PC-3 (cell line): Measurements from ENCODE around the gene EFCAB9. TPM values are rescaled to one million over a fixed set of nuclear protein-coding genes. Genes with fewer than 3 reads are reported as not detected.

Experiments
- ATAC-seq: fragments of 200-7000 bp; cut with Tn5 transposase; 2 replicates; pipeline ENCODE4 v1.9.1; 2020; ENCODE audit warnings: mild to moderate bottlenecking, moderate library complexity
- BruUV-seq: library from RNA; stranded (reverse); fragments of 400-500 nt; replicated peaks from 2 replicates; lab custom pipeline; 2021; lab: Mats Ljungman, UMichigan
- CTCF ChIA-PET: fragments of 300-600 bp; sonication (Branson Sonifier 250); formaldehyde crosslinking; loops from one replicate; lab custom pipeline; 2022; ENCODE audit warnings: antibody characterized with exemption; lab: Charles Lee
- POLR2A ChIA-PET: fragments of 300-600 bp; sonication (Branson Sonifier 250); formaldehyde crosslinking; loops from one replicate; lab custom pipeline; 2022; ENCODE audit warnings: antibody characterized with exemption; ENCODE audit not compliant: unreplicated experiment; lab: Charles Lee
- DNase-seq: peaks from one replicate; pipeline ENCODE4 v3.0.0-alpha.2; 2015
- H2AFZ ChIP-seq: fragments of 300-600 bp; sonication (generic); 2 replicates; pipeline ENCODE4 v1.6.0; 2016; ENCODE audit warnings: antibody characterized with exemption, low read length
- H3F3A ChIP-seq: fragments of 300-600 bp; sonication (generic); one replicate; pipeline ENCODE4 v1.6.0; 2017; ENCODE audit warnings: antibody characterized with exemption, low read length, control low read depth, mild to moderate bottlenecking; ENCODE audit not compliant: unreplicated experiment
- H3K27ac ChIP-seq: fragments of 300-600 bp; sonication (generic); 2 replicates; pipeline ENCODE4 v1.5.1; 2016; ENCODE audit warnings: mild to moderate bottlenecking, low read length
- H3K27me3 ChIP-seq: fragments of 300-600 bp; sonication (generic); 2 replicates; pipeline ENCODE4 v1.6.1; 2016; ENCODE audit warnings: low read length, mixed read lengths
- H3K36me3 ChIP-seq: fragments of 300-600 bp; sonication (generic); 2 replicates; pipeline ENCODE4 v1.6.1; 2016; ENCODE audit warnings: low read depth, mixed run types, low read length, mixed read lengths
- H3K4me1 ChIP-seq: fragments of 300-600 bp; sonication (generic); 2 replicates; pipeline ENCODE4 v1.5.1; 2016; ENCODE audit warnings: low read length; ENCODE audit not compliant: insufficient read depth
- H3K4me2 ChIP-seq: fragments of 300-600 bp; sonication (generic); 2 replicates; pipeline ENCODE4 v1.6.0; 2016; ENCODE audit warnings: low read length
- H3K4me3 ChIP-seq: fragments of 300-600 bp; sonication (generic); 2 replicates; pipeline ENCODE4 v1.5.1; 2016; ENCODE audit warnings: mild to moderate bottlenecking, low read length, mixed read lengths
- H3K79me2 ChIP-seq: fragments of 300-600 bp; sonication (generic); 2 replicates; pipeline ENCODE4 v1.6.1; 2017; ENCODE audit warnings: low read length, mixed read lengths
- H3K9ac ChIP-seq: fragments of 300-600 bp; sonication (generic); 2 replicates; pipeline ENCODE4 v1.6.0; 2016; ENCODE audit warnings: mild to moderate bottlenecking, low read length
- H3K9me2 ChIP-seq: fragments of 300-600 bp; sonication (generic); replicated peaks from 2 replicates; pipeline ENCODE4 v1.6.1; 2016; ENCODE audit warnings: mixed run types, low read length, mixed read lengths
- H3K9me3 ChIP-seq: fragments of 300-600 bp; sonication (generic); 2 replicates; pipeline ENCODE4 v1.6.1; 2016; ENCODE audit warnings: low read length, mixed read lengths
- H4K20me1 ChIP-seq: fragments of 300-600 bp; sonication (generic); 2 replicates; pipeline ENCODE4 v1.6.1; 2016; ENCODE audit warnings: low read length, mixed read lengths
- EZH2 ChIP-seq: fragments of 300-600 bp; sonication (generic); IDR thresholded peaks from one replicate; pipeline ENCODE4 v1.6.1; 2017; ENCODE audit warnings: antibody characterized with exemption, mild to moderate bottlenecking, low read length; ENCODE audit not compliant: unreplicated experiment
- EZH2phosphoT487 ChIP-seq: fragments of 300-600 bp; sonication (generic); IDR thresholded peaks from 2 replicates; pipeline ENCODE4 v1.6.1; 2018; ENCODE audit warnings: mild to moderate bottlenecking, antibody characterized with exemption, low read length, borderline replicate concordance
- intact Hi-C: fragments of 100-400 bp; cut with micrococcal nuclease; formaldehyde crosslinking; loops from 2 replicates; pipeline ENCODE4 v1.9.0; 2023
- total RNA-seq: library from RNA; depleted of rRNA; stranded (reverse); fragments of >200 nt; gene quantifications from 2 replicates; pipeline ENCODE4 v1.2.3, GENCODE V29; 2014
- TF ChIP-seq, protein P1 (sequence below): fragments of 300-600 bp; sonication (generic); conservative IDR thresholded peaks from 2 replicates; pipeline ENCODE4 v1.5.1; 2017; ENCODE audit warnings: antibody characterized with exemption, low read depth, mild to moderate bottlenecking, low read length

EFCAB9 gene
- total RNA-seq, 1 experiment from 2014 or later, result not detected

DNA sequence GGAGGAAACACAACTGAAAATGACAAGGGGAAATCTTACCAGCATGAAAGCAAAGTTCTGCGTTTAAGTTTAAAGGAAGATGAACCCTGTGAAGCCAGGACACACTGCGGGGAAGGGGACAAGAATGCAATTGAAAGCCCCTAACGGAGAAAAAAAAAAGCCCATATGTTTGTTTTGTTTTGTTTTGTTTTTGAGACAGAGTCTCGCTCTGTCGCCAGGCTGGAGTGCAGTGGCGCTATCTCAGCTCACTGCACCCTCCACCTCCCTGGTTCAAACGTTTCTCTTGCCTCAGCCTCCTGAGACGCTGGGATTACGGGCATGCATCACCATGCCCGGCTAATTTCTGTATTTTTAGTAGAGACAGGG is 8.9 kb upstream of the EFCAB9 start:
- Histone ChIP-seq H3K27ac (no peak overlapping the region), H3K79me2 (peaks cover 71% of the 10 kb centered on the region), H3K4me1 (peaks cover 20% of the 10 kb centered on the region), H3K4me3 (no peak overlapping the region; the same call in 1 of the 2 replicates), H3K9ac (no peak overlapping the region), H3K9me2 (no peaks in the 10 kb centered on the region), H2AFZ (no peak overlapping the region), H4K20me1 (0 out of 2 replicates have a peak, but pooled peaks cover 4% of the 10 kb centered on the region), H3F3A (no peaks in the 10 kb centered on the region), H3K9me3 (no peaks in the 10 kb centered on the region), H3K27me3 (no peaks in the 10 kb centered on the region), H3K36me3 (no peaks in the 10 kb centered on the region), H3K4me2 (peak overlapping the region; percentile 87)
- CTCF ChIA-PET, result no interaction called here
- DNase-seq, result no peak
- TF ChIP-seq EZH2, result no peak
- TF ChIP-seq, protein P1, sequence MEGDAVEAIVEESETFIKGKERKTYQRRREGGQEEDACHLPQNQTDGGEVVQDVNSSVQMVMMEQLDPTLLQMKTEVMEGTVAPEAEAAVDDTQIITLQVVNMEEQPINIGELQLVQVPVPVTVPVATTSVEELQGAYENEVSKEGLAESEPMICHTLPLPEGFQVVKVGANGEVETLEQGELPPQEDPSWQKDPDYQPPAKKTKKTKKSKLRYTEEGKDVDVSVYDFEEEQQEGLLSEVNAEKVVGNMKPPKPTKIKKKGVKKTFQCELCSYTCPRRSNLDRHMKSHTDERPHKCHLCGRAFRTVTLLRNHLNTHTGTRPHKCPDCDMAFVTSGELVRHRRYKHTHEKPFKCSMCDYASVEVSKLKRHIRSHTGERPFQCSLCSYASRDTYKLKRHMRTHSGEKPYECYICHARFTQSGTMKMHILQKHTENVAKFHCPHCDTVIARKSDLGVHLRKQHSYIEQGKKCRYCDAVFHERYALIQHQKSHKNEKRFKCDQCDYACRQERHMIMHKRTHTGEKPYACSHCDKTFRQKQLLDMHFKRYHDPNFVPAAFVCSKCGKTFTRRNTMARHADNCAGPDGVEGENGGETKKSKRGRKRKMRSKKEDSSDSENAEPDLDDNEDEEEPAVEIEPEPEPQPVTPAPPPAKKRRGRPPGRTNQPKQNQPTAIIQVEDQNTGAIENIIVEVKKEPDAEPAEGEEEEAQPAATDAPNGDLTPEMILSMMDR, result no peak
- no peak for TF ChIP-seq EZH2phosphoT487
- POLR2A ChIA-PET, result interaction anchor here (0.6 kb wide), 1 partner anchor 282 kb away, joined by 3 read pairs; no protein-coding TSS in a partner anchor
- no TSS peak for BruUV-seq
- no peak for ATAC-seq
- intact Hi-C loops, result loop anchor here (10.0 kb wide), 1 partner anchor 270 kb away; no protein-coding TSS in a partner anchor

DNA sequence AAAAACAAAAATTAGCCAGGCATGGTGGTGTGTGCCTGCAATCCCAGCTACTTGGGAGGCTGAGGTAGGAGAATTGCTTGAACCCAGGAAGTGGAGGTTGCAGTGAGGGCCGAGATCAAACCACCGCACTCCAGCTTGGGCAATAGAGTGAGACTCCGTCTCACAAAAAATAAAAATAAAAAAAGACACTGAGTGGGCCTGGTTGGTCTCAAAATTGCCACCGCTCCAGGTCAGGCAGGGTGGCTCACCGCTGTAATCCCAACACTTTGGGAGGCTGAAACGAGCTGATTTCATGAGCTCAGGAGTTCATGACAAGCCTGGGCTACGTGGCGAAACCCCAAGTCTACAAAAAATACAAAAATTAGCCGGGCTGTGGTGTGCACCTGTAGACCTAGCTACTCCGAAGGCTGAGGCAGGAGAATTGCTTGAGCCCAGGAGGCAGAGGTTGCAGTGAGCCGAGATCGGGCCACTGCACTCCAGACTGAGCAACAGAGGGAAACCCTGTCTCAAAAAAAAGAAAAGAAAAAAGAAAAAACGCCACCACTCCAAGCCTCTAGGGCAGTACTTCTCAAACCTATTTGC is 7.8 kb upstream of the EFCAB9 start:
- CTCF ChIA-PET, result interaction anchor here (0.5 to 2.4 kb wide), 3 partner anchors 12 to 276 kb away, joined by 3 to 12 read pairs (median 4); no protein-coding TSS in a partner anchor

More for the DNA sequence above, 7.8 kb upstream of the EFCAB9 start:
- Histone ChIP-seq H3K9me2 (no peaks in the 10 kb centered on the region), H3K9me3 (no peaks in the 10 kb centered on the region), H3K27me3 (no peaks in the 10 kb centered on the region), H3K4me2 (peak overlapping the region; percentile 87), H3K27ac (peak overlapping the region; percentile 82), H3K4me1 (peaks cover 20% of the 10 kb centered on the region), H3K36me3 (no peaks in the 10 kb centered on the region), H3K4me3 (peak overlapping the region; percentile 98), H2AFZ (no peak overlapping the region), H3F3A (no peaks in the 10 kb centered on the region), H3K9ac (peak overlapping the region; percentile 84; the same call in 1 of the 2 replicates), H4K20me1 (no peaks in the 10 kb centered on the region), H3K79me2 (peaks cover 63% of the 10 kb centered on the region)
- ATAC-seq (no peak), DNase-seq (no peak)
- intact Hi-C loops, result loop anchor here (10.0 kb wide), 1 partner anchor 271 kb away; no protein-coding TSS in a partner anchor
- no peak for TF ChIP-seq EZH2
- TF ChIP-seq, protein P1, result no peak
- TF ChIP-seq EZH2phosphoT487, result no peak
- POLR2A ChIA-PET, result interaction anchor here (0.6 kb wide), 1 partner anchor 96 kb away, joined by 5 read pairs; no protein-coding TSS in a partner anchor
- no TSS peak for BruUV-seq
